Fibroblast of skin of scalp (primary cell): ENCODE measurements around the gene MRPL57. TPM values are rescaled to one million over a fixed set of nuclear protein-coding genes. Genes with fewer than 3 reads are reported as not detected.
"Not testable (repeated sequence)": the region's sequence is repeated elsewhere in the genome, so short reads cannot be mapped to it uniquely, and the experiment has no call there.

ENCODE experiments used
- DNase-seq: peaks from one replicate; pipeline ENCODE4 v3.0.0-alpha.2; 2013
- polyA plus RNA-seq, 2 experiments: library from polyadenylated mRNA; unstranded; fragments of 120-200 nt; gene quantifications; one replicate each; pipeline ENCODE4 v1.2.1, GENCODE V29; 2013; ENCODE audit not compliant: insufficient read length in 2 of 2

Gene MRPL57
- 12.1 TPM for polyA plus RNA-seq (2013, experiment 1 of 2; ENCODE audit: insufficient read length)
- polyA plus RNA-seq (2013, experiment 2 of 2; ENCODE audit: insufficient read length), result 11.8 TPM

DNA sequence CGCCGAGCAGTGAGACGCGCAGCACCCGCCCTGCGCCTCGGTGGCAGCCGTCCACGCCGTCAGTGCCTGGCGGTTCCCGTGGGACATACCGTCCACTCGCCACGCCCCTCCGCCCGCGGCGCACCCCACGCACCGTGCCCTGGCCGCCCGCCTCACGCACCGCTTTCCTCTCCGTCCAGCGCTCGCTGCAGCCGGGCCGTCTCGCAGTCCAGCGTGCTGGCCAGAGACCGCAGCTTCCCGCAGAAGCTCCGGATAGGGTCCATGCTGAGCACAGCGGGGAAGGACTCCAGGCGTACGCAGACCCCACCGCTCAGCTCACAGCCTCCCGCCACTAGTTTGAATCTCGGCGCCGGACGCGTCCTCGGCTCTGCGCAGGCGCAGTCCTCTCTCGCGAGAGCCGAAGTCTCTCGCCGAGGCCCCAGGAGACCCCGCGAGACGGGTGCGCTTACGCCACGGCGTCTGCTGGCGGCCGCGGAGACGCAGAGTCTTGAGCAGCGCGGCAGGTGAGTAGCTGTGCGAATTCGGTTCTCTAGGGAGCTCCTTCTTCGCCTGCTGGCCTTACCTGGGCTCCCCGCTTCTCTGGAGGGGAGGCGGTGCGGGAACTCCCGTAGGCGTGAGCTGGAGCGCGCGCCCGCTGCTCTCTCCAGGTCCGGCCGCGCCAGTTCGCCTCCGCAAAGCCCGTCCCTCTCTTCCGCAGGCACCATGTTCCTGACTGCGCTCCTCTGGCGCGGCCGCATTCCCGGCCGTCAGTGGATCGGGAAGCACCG is at the start of gene MRPL57, which contains the start of gene SKA3:
TSS of gene MRPL57 (plus strand) at position 444 of the 767 bp plus-strand sequence. CDS start at position 703, 259 bp downstream.
TSS of gene SKA3 (minus strand) at position 338 of the 767 bp plus-strand sequence. CDS start at position 263, 75 bp downstream.
- peak; percentile 93 for DNase-seq

DNA sequence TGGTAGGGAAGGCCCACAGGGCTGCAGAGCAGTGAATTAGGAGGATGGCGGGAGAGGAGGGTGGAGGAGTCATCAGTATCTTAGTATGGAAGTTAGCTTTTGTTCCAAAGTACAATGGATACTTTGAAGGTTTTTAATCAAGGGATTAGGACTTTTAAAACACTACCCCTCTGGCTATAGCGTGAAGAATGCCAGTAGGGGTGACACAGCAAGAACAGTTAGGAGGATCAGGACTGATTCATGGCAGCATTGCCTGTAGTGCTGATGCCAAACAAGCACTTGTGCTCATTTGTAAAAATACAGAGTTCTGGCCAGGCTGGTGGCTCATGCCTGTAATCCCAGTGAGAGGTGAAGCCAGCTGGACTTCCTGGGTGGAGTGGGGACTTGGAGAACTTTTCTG is 46.3 kb upstream of the MRPL57 start:
- DNase-seq, result no peak

DNA sequence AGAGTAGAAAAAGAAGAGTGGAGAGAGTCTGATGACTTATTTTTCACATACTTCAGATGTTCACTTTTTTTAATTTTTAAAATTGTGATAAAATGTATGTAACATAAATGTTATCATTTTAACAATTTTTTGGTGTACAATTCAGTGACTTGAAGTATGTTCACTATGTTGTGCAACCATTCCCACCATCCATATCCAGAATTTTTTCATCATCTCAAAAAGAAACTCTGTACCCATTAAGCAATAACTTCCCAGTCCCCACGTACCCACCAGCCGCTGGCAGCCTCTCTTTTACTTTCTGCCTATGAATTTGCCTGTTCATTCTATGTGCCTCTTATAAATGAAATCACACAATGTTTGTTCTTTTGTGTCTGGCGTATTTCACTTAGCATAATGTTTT is 43.4 kb upstream of the MRPL57 start:
- no peak for DNase-seq

DNA sequence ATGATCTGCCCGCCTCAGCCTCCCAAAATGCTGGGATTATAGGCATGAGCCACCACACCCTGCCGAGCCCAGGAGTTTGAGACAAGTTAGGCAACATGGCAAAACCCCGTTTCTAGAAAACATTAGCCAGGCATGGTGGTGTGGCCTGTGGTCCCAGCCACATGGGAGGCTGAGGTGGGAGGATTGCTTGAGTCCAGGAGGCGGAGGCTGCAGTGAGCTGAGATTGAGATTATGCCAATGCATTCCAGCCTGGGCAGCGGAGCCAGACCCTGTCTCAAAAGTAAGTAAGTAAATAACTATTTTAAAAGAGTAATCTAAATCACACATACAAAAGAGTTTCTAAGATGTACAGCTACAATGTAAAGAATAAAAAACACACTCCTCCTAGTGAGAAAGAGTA is 42.0 kb upstream of the MRPL57 start:
- no peak for DNase-seq

DNA sequence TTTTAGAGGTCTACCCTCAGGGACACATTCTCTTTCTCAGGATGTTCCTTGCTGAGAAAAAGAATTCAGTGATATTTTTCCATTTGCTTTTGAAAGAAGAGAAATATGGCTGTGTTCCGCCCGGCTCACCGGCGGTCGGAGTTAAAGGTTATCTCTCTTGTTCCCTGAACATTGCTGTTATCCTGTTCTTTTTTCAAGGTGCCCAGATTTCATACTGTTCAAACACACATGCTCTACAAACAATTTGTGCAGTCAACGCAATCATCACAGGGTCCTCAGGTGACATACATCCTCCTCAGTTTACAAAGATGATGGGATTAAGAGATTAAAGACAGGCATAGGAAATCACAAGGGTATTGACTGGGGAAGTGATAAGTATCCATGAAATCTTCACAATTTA is 40.6 kb upstream of the MRPL57 start:
- not testable (repeated sequence) for DNase-seq

DNA sequence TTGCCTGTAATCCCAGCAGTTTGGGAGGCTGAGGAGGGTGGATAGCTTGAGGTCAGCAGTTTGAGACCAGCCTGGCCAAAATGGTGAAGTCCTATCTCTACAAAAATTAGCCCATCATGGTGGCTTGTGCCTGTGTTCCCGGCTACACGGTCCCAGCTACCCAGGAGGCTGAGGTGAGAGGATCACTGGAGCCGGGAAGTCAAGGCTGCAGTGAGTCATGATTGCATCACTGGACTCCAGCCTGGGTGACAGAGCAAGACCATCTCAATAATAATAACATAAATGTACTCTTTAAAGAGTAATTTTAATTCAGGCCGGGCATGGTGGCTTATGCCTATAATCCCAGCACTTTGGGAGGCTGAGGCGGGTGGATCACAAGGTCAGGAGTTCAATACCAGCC is 38.8 kb upstream of the MRPL57 start:
- DNase-seq, result peak; percentile 44

DNA sequence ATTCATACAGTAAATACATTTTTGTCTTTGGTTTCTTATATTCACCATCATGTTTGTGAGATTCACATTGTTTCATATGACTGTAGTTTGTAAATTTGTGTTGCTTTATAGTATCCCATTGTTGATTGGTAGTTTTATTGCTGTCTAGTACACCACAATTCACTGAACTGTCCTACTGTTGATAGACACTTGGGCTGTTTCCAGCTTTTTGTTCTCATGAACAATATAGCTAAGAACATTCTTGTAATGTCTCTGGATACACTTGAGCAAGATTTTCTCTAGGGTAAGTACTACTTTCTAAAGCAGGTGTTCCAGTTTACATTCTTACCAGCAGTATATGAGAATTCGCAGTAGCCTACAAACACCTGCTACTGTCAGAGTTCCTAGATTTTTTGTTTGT is 37.9 kb upstream of the MRPL57 start:
- DNase-seq, result no peak

DNA sequence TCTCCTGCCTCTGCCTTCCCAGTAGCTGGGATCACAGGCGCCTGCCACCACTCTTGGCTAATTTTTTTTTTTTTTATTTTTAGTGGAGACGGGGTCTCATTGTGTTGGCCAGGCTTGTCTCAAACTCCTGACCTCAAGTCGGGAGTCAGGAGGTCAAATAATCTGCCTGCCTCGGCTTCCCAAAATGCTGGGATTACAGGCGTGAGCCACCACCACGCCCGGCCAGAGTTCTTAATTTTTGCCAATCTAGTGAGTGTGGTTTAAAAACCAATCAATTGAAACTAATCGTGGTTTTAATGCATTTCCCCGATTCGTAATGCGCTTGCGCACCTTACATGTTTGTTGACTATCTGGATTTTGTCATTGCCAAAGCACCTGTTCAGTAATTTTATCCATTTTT is 37.1 kb upstream of the MRPL57 start:
- DNase-seq, result no peak

DNA sequence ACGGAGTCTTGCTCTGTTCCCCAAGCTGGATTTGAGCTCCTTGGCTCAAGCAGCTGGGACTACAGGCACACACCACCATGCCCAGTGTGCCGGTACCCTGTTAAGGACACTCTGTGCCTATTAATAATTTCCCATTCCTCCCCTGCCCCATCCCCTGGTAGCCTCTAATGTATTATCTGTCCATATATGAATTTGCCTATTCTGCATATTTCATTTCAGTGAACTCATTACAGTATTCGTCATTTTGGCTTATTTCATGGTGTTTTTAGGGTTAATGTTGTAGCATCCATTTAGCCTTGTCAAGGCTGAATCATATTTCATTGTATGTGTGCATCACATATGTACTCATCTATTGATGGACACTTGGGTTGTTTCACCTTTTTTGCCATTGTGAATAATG is 33.7 kb upstream of the MRPL57 start:
- DNase-seq, result no peak

DNA sequence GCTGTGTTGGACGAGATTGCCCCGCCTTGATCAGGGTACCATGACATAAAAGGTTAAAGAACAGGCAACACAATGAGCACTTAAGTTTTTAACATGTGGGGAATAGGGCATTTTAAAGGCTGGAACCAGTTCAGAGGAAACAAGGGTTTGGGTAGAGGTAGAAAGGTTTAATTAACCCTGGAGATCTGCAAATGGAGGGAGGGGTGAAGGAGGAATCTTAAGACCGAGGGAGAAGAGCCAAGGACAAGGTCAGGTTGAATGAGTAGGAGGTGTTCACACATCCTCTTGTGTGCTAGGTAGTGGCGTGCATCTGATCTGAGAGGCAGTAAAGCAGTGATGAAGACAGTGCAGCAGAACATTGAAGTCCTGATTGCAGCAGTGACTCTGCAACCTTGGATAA is 28.6 kb upstream of the MRPL57 start:
- DNase-seq, result no peak

DNA sequence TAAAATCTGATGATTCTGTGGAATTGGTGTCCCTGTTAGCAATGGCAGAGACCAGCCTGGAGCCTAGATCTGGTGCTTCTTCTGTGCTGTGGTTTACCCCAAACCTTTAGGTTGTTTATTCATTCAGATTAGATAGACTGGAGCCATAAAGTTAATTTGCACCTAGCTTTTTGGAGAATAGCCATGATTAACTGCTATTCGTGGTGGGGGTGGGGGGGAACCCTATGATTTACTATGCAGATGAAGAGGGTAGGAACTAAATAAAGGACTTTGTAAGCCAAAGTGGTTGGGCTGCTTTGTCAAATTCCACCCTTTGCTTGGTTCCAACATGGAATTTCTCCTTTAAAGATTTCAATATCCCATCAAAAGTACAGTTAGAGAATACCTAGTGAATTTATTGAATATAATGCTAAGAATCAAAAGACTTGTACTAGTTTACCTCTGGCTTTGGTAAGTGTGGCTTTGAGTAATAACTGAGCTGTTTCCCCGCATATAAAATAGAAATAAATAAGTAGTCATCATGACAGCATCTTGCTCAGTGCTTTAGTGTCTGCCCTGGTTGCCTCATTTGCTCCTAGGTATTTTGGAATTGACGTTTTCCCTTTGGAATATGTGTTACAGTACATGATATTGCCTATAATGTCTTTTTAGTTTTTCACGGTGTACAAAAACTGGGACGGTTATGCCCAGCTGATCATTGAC is 27.8 kb upstream of the MRPL57 start:
- DNase-seq, result no peak

DNA sequence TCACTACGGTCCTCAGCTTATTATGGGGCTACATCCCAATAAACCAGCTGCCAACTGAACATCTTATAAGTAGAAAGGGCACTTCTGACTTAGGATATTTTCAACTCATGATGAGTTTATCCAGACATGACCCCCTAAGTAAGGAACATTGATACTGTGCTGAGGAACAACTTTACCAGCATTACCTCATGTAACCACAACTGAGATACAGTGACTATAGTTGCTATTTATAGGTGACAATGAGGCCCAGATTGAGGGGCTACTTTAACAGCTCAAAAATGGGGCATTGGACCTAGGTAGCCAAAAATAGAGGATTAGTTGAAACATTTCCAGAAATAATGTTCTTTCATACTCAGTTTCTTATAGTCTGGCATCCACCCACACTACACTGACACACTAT is 26.9 kb upstream of the MRPL57 start:
- DNase-seq, result no peak

DNA sequence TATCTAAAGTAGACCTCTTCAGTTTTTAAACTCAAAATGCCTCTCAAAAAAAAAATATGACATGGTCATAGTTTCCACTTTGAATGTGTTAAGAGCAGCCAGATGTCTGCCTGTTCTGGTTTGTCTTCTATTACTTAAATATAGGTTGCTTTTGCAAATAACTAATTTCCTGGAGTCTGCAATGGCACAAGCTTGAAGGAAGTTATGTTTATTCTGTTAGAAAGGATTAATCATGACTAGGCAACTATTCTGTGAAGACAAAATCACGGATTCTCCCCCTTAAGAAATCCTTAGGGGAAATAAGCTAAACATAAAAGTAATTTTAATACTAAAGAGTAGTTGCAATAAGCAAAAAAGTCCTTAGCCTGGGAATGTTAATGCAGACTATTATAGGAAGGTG is 26.4 kb upstream of the MRPL57 start:
- no peak for DNase-seq

DNA sequence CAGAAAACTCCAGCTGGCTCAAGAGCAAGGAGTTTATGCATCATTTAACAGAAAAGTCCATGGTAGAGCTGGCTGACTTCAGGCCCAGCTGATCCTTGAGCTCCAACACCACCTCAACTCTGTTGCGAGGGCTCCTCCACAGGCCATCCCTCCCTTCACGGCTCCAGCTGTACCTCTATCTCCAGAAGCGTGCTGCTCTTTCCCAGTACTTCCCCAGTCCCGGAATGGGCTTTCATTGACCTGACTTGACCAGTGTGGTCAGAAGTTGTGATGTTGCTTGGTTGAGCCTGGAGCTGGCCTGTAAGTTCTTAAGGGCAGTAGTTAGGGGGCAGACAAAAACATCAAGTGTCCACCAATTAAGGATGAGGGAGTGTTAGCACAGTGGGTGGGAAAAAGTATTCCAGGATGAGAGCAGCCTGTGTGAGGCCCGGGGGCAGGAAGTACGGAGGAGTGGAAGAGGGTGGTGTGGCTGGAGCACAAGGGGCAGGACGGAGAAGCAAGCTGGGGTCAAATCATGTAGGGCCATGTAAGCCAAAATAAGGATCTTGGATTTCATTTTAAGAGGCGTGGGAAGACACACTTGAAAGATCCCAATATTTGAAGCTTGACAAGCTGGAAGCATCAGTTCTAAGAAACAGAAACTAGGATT is 24.1 kb upstream of the MRPL57 start:
- DNase-seq, result no peak

DNA sequence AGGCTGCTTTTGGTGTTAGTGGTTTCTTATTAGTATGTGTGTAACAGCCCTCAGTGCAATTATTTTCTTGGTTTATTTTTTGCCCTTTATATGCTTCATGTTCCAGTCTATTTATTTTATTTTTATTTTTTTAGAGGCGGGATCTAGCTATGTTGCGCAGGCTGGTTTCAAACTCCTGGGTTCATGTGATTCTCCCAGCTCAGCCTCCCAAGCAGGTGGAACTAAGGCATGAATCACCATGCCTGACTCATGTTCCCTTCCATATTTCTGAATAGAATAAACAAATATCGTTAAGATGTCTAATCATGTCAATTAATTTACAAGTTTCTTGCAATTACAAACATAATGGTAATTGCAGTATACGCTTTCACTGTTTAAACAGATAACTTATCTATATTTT is 11.8 kb upstream of the MRPL57 start:
- no peak for DNase-seq

DNA sequence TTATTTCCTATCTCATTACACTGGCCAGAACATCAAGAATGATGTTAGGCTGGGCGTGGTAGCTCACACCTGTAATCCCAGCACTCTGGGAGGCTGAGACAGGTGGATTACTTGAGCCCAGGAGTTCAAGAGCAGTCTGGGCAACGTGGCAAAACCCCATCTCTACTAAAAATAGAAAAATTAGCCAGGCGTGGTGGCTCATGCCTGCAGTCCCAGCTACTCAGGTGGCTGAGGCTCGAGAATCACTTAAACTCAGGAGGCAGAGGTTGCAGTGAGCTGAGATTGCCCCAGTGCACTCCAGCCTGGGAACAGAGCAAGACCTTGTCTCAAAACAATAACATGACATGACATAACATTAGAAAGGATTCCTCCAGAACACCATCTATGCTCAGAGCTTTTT is 10.9 kb upstream of the MRPL57 start:
- DNase-seq, result not testable (repeated sequence)

DNA sequence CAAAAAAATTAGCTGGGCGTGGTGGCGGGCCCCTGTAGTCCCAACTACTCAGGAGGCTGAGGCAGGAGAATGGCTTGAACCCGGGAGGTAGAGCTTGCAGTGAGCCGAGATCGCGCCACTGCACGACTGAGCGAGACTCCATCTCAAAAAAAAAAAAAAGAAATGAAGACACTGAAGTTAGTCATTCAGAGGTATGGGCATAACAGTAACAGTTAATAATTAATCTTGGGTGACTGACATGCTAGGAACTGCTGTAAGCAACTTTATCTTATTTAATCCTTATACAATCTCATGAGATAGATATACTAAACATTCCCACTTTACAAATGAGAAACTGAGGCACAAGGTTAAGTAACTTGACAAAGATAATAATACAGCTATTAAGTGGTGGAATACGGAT is 5.0 kb upstream of the MRPL57 start:
- no peak for DNase-seq

DNA sequence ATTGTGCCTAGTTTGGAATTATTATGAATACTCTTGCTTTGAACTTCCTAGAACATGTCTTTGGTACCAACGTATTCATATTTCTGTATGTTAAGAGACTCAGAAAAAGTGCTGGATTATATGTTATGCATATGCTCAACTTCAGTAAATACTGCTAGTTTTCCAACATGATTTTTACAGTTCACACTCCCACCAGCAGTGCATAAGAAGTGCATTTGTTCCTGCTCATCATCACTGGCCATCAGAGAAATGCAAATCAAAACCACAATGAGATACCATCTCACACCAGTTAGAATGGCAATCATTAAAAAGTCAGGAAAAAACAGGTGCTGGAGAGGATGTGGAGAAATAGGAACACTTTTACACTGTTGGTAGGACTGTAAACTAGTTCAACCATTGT is 2.7 kb upstream of the MRPL57 start:
- DNase-seq, result not testable (repeated sequence)

DNA sequence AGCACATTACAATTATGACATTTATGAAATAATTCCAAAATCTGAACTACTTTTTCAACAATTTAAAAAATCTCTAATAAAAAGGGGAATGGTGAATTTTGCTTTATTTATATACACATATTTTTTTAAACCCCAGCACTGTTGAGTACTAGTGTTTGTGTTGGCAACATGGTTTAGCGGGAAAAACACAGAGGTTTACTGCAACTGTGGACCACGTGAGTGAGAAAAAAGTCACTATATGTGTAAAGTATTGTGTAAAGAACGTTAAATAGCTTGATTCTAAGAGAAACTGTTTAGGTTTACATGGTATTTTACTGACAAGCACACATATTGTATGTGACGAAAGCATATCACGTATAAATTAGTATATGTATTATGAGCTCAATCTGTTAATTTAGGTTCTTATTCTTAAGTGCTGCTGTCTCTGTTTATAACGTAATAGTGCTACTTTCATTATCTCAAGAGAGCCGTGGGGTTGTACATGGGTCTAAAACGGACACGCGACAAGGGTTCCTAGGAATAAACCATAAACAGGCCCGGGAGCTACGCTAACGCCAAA is 723 bp upstream of the MRPL57 start:
- DNase-seq, result peak; percentile 19

DNA sequence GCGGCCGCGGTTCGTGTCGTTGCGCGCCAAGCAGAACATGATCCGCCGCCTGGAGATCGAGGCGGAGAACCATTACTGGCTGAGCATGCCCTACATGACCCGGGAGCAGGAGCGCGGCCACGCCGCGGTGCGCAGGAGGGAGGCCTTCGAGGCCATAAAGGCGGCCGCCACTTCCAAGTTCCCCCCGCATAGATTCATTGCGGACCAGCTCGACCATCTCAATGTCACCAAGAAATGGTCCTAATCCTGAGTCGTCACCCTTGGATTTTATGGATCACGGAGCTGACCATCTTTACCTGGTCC is 475 bp downstream of the MRPL57 start:
- no peak for DNase-seq

DNA sequence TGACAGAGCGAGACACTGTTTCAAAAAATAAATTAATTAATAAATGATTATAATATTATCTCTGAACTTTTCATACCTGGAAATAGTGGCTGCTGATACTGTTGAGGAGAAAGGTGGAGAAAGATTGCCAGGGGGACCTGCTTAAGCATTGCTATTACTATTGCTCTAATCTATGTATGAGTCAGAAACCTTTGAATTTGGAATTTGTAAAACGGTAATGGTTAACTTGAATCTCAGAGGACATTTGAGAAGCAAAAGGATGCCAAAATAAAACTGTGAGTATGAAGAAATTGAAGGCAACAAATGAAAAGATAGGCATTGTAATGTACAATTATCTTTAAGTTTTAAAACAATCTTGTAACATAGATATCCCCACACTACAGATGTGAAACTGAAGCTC is 5.2 kb downstream of the MRPL57 start:
- no peak for DNase-seq

DNA sequence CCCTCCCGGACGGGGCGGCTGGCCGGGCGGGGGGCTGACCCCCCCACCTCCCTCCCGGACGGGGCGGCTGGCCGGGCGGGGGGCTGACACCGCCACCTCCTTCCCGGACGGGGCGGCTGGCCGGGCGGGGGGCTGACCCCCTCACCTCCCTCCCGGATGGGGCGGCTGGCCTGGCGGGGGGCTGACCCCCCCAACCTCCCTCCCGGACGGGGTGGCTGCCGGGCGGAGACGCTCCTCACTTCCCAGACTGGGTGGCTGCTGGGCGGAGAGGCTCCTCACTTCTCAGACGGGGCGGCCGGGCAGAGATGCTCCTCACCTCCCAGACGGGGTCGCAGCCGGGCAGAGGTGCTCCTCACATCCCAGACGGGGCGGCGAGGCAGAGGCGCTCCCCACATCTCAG is 10.0 kb downstream of the MRPL57 start:
- DNase-seq, result not testable (repeated sequence)

DNA sequence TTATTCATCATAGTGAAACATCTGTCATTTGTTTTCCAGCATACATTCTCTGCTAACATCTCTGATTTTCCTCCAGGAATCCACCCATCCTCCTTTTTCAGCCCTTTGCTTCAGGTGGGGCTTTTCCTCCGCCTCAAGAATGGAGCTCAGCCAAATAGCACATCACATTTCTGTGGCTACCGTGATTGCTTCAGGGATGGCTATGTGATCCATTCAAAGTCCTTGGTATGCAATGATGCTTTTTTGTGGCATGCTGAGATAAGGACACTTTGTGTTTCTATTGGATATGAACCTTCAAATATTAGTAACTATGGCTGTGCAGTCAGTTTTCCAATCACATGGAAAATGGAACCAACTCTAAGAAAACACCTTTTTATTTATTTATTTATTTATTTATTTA is 18.3 kb downstream of the MRPL57 start:
- DNase-seq, result peak; percentile 6
